PFSK-1 (cell line): Measurements from ENCODE around the gene TTF2.

Experiments used
- FOXP2 ChIP-seq: optimal IDR thresholded peaks from 2 replicates; pipeline ENCODE3; 2011; ENCODE audit warnings: borderline replicate concordance, control low read depth, inconsistent platforms; ENCODE audit not compliant: insufficient read depth; ENCODE audit errors: extremely low read length, extremely low read depth
- POLR2AphosphoS5 ChIP-seq: IDR thresholded peaks from 2 replicates; pipeline ENCODE4 v1.6.1; 2012; ENCODE audit warnings: low read depth, mild to moderate bottlenecking, control low read depth, low read length, moderate library complexity
- REST ChIP-seq, 2 experiments: IDR thresholded peaks; 2 replicates each; pipeline versions ENCODE4 v1.6.1 to v1.8.0; 2011 to 2012; ENCODE audit warnings: low read depth in 2 of 2, low read length in 2 of 2, control low read depth in 1 of 2, inconsistent platforms in 1 of 2, mild to moderate bottlenecking in 1 of 2, moderate library complexity in 1 of 2; ENCODE audit not compliant: insufficient read depth in 1 of 2
- SIN3A ChIP-seq: IDR thresholded peaks from 2 replicates; pipeline ENCODE4 v1.6.1; 2012; ENCODE audit warnings: mild to moderate bottlenecking, low read length, moderate library complexity, borderline replicate concordance; ENCODE audit not compliant: insufficient read depth
- TAF1 ChIP-seq: IDR thresholded peaks from 2 replicates; pipeline ENCODE4 v1.6.1; 2012; ENCODE audit warnings: low read length, control low read depth, borderline replicate concordance; ENCODE audit not compliant: insufficient read depth

GRCh38 chr1:117022114-117022513 is 38.0 kb upstream of the TTF2 start:
- TF ChIP-seq POLR2AphosphoS5 (no peak), REST (IDR thresholded peaks at IDR 0.05; ENCODE audit: insufficient read depth in 1 of 2, low read depth in 2 of 2, low read length in 2 of 2) (no peak), SIN3A (no peak), TAF1 (no peak), FOXP2 (no peak)
